Fibroblast of mammary gland (primary cell): Measurements from ENCODE around the gene AGPAT4.

Experiments used
- DNase-seq: peaks from one replicate; pipeline ENCODE4 v3.0.0-alpha.2; 2010; ENCODE audit warnings: low read depth
- H3K4me3 ChIP-seq: 2 replicates; pipeline ENCODE4 v1.5.1; 2011; ENCODE audit warnings: low read depth, mild to moderate bottlenecking, low read length, moderate library complexity; ENCODE audit not compliant: control insufficient read depth
- CTCF ChIP-seq: conservative IDR thresholded peaks from 2 replicates; pipeline ENCODE4 v1.5.1; 2011; ENCODE audit warnings: low read depth, low read length, inconsistent platforms; ENCODE audit not compliant: control insufficient read depth, insufficient read depth

AGPAT4 gene

GRCh38 chr6:161110028-161110779, 163.7 kb downstream of the AGPAT4 start:
- H3K4me3 ChIP-seq, result no peak overlapping the region
- no peak for TF ChIP-seq CTCF
- no peak for DNase-seq

GRCh38 chr6:161109366-161109765, 164.5 kb downstream of the AGPAT4 start:
- DNase-seq, result no peak
- TF ChIP-seq CTCF, result no peak
- no peak overlapping the region for H3K4me3 ChIP-seq

GRCh38 chr6:161108916-161109315, 164.9 kb downstream of the AGPAT4 start:
- TF ChIP-seq CTCF, result no peak
- no peak for DNase-seq
- H3K4me3 ChIP-seq, result no peak overlapping the region

- H3K4me3 ChIP-seq, result no peak overlapping the region
- no peak for TF ChIP-seq CTCF
- no peak for DNase-seq
These were observed 165.8 kb downstream of the AGPAT4 start for GRCh38 chr6:161107779-161108730.

- H3K4me3 ChIP-seq, result no peak overlapping the region
- TF ChIP-seq CTCF, result no peak
- no peak for DNase-seq
These were observed 168.5 kb downstream of the AGPAT4 start for GRCh38 chr6:161105408-161105807.

GRCh38 chr6:161104966-161105365, 168.9 kb downstream of the AGPAT4 start:
- DNase-seq, result peak; percentile 66
- no peak overlapping the region for H3K4me3 ChIP-seq
- no peak for TF ChIP-seq CTCF
